GM12891 (cell line): ENCODE results near the gene DCDC2B.

Experiments used
- PAX5 ChIP-seq: IDR thresholded peaks from 2 replicates; pipeline ENCODE4 v1.6.1; 2011; ENCODE audit warnings: low read length, moderate library complexity, mild to moderate bottlenecking; ENCODE audit not compliant: insufficient read depth, severe bottlenecking
- POLR2A ChIP-seq: IDR thresholded peaks from 2 replicates; pipeline ENCODE4 v1.6.1; 2011; ENCODE audit warnings: low read depth, low read length, control low read depth
- POLR2AphosphoS5 ChIP-seq: IDR thresholded peaks from 2 replicates; pipeline ENCODE4 v1.6.1; 2011; ENCODE audit warnings: low read depth, low read length, control low read depth
- POU2F2 ChIP-seq: IDR thresholded peaks from 2 replicates; pipeline ENCODE4 v1.6.1; 2011; ENCODE audit warnings: low read depth, mild to moderate bottlenecking, control low read depth, low read length, moderate library complexity
- SPI1 ChIP-seq: IDR thresholded peaks from 2 replicates; pipeline ENCODE4 v1.6.1; 2011; ENCODE audit warnings: low read depth, low read length, control low read depth
- TAF1 ChIP-seq: IDR thresholded peaks from 2 replicates; pipeline ENCODE4 v1.6.1; 2011; ENCODE audit warnings: low read depth, low read length, control low read depth

DNA sequence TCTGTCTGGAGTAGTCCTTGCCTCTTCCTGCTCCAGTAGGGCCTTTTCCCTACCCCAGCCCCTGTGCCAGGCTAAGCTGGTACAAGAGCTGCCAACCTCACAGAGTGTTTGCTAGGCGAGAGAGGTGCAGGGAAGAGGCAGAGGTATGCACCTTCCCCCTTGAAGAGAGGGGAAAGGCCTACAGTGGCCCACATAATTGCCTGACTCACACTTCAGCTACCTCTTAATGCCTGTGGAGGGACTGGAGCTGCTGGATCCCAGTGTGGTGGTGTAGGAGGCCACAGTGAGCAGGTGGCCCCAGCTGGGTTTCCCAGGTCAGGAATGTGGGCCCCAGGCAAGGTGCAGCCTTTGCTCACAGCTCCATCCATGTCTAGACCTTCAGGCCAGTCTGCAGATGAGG, 11.8 kb upstream of the DCDC2B start:
- TF ChIP-seq POLR2A: no peak
- TF ChIP-seq POLR2AphosphoS5: peak; percentile 56; the same call in 1 of the 2 replicates
- TF ChIP-seq SPI1: no peak
- no peak for TF ChIP-seq TAF1
- no peak for TF ChIP-seq POU2F2
- no peak for TF ChIP-seq PAX5
